ENCODE results near the gene KERA.

DNA sequence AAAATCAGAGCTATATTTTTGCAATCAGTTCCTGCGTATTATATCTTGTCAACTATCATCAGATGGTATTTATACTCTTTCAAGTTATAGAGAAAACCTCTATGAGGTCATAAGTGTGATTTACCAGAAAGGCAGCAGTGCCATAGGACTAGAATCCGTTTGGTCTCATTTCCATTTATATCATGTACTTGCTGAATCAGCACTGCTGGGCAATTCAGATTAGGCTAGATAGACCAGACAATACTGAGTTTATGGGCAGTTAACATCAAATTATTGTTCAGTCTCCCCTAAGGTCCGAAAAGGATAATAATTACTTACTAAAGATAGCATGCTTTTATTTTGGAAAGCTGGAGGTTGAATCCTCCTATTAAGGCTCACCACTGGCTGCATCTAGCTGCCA is 6.8 kb upstream of the KERA start:
- TF ChIP-seq, protein P1, sequence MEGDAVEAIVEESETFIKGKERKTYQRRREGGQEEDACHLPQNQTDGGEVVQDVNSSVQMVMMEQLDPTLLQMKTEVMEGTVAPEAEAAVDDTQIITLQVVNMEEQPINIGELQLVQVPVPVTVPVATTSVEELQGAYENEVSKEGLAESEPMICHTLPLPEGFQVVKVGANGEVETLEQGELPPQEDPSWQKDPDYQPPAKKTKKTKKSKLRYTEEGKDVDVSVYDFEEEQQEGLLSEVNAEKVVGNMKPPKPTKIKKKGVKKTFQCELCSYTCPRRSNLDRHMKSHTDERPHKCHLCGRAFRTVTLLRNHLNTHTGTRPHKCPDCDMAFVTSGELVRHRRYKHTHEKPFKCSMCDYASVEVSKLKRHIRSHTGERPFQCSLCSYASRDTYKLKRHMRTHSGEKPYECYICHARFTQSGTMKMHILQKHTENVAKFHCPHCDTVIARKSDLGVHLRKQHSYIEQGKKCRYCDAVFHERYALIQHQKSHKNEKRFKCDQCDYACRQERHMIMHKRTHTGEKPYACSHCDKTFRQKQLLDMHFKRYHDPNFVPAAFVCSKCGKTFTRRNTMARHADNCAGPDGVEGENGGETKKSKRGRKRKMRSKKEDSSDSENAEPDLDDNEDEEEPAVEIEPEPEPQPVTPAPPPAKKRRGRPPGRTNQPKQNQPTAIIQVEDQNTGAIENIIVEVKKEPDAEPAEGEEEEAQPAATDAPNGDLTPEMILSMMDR (IDR thresholded peaks at IDR 0.05 in 8 of 11, conservative IDR thresholded peaks at IDR 0.05 in 3 of 11) = no peak
- no peak for TF ChIP-seq POLR2AphosphoS5 (IDR thresholded peaks at IDR 0.05)
